GM12874 (cell line): Measurements from ENCODE around the gene PNLIPRP1.

ENCODE experiments used
- TF ChIP-seq, protein P1 (sequence below): IDR thresholded peaks from 2 replicates; pipeline ENCODE4 v1.5.1; 2011; ENCODE audit warnings: low read depth, mild to moderate bottlenecking, control low read depth, low read length, moderate library complexity; ENCODE audit not compliant: insufficient read depth

PNLIPRP1 gene

DNA sequence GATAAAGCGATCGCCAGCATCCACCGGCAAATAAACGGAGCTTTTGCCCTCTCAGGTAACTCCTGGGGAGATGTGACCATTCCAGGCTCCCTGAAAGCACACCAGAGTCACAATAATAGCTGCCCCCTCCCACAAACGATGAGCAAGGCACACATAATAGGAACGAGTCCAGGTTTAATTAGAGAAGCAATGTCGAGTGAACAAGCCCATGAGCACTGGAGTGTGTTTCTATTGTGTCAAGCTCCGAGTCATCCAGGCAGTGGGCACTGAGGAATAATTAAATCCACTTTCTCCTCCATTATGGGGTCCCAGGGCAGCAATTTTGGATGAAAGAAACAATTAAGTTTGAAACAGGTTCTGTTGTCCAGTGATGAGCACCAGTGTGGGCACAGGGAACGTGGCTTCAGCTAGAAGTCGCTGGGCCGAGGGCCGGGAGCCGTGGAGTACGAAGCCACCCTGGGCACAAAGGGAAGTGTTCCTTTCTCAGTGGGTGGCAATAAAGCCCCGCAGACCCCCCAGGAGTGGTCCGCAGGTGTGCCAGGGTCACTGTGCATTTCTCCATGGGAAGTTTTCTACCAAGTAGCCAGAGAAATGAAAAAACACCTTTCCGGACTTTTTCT is 41.9 kb downstream of the PNLIPRP1 start:
- TF ChIP-seq, protein P1, sequence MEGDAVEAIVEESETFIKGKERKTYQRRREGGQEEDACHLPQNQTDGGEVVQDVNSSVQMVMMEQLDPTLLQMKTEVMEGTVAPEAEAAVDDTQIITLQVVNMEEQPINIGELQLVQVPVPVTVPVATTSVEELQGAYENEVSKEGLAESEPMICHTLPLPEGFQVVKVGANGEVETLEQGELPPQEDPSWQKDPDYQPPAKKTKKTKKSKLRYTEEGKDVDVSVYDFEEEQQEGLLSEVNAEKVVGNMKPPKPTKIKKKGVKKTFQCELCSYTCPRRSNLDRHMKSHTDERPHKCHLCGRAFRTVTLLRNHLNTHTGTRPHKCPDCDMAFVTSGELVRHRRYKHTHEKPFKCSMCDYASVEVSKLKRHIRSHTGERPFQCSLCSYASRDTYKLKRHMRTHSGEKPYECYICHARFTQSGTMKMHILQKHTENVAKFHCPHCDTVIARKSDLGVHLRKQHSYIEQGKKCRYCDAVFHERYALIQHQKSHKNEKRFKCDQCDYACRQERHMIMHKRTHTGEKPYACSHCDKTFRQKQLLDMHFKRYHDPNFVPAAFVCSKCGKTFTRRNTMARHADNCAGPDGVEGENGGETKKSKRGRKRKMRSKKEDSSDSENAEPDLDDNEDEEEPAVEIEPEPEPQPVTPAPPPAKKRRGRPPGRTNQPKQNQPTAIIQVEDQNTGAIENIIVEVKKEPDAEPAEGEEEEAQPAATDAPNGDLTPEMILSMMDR, result no peak

DNA sequence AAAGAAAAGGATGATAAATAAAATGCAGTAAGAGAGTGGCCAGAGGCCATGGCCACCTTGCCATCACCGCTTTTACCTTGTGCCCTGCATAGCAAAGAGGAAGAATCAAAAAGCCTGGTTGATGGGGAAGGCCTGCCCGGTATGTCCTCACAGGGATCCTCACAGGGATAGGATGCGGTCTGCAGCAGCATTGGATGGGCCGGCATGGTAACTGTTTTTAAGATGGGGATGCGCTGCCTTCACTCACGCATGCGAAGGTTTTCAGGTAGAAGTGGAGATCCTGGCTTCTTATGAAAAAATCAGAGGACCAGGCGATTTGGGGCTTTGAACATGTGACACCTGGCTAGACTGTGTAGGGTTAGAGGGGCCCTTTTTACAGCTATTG is 42.4 kb downstream of the PNLIPRP1 start:
- TF ChIP-seq, protein P1, result no peak

DNA sequence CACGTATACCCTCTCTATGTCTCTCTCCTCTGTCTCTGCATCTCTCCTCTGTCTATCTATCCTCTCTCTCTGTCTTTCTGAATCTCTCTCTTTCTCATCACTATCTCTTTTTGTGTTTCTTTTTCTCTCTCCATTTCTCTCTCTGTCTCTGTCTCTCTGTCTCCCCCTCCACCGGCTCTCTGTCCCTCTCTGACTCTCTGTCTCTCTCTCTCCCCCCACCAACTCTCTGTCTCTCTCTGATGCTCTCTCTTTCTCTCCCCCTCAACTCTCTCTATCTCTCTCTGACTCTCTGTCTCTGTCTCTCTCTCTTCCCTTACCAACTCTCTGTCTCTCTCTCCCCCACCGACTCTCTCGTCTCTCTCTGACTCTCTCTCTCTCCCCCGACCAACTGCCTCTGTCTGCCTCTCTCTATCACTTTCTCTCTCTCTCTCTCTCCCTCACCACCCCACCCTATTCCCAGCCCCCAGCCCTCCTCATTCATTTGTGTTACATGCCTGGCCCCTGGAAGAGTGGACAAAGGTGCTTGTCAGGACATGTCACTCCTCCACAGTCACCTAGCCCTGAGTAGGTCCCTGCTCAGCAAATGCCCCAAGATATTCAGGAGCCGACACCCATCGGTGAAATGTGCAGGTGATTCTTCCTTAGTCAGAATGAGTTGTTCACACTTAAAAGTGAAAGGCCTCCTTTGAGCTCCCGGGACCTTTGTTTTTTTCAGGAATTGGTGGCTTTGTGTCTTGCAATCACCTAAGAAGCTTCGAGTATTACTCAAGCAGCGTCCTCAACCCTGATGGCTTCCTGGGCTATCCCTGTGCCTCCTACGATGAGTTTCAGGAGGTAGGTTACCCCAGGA is 43.6 kb downstream of the PNLIPRP1 start:
- TF ChIP-seq, protein P1, result no peak

DNA sequence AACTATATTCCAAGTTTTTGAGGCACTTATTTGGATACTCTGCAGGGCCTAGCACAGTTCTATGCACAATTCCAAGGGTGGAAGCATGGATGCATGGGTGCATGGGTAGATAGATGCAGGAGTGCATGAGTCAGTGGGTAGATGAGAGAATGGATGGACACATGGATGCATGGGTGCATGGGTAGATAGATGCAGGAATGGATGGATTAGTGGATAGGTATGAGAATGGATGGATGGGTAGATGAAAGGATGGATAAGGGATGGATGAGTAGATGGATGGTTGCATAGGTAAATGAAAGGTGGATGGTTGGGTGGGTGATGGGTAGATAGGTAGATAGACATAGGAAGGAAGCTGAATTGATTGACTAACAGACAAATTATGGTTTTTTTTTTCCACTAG is 45.6 kb downstream of the PNLIPRP1 start:
- TF ChIP-seq, protein P1, result no peak

DNA sequence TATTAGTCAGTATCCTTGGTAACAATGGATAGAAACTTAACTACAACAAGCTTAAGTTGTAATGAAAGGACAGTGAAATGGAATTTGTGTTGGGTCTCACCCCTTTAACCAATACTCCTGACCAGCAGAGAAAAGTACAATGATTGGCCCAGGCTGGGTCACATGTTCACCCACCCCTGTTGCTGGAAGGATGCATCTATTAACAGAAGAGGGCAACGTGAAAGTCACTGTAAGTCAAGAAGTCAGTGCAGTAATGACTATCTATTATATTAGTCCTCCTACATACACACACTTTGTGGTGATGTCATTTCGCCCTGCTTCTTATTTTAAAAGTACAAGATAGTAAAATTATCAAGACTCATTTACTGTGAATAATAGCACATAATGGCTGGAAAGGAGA is 46.2 kb downstream of the PNLIPRP1 start:
- TF ChIP-seq, protein P1, result no peak

DNA sequence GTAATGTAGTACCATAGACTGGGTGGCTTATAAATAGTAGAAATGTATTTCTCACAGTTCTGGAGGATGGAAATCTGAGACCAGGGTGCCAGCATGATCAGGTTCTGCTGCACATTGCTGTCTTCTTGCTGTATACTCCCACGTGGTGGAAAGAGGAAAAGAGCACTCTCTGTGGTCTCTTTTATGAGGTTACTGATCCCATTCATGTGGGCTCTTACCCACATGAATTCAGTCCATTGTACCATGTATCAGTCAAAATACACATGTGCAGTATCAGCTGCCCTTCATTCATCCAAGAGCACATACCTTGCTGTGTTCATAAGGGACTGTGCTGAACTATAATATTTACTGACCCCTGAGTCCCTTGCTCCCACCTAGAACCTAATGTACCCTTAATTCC is 47.1 kb downstream of the PNLIPRP1 start:
- TF ChIP-seq, protein P1, result no peak

DNA sequence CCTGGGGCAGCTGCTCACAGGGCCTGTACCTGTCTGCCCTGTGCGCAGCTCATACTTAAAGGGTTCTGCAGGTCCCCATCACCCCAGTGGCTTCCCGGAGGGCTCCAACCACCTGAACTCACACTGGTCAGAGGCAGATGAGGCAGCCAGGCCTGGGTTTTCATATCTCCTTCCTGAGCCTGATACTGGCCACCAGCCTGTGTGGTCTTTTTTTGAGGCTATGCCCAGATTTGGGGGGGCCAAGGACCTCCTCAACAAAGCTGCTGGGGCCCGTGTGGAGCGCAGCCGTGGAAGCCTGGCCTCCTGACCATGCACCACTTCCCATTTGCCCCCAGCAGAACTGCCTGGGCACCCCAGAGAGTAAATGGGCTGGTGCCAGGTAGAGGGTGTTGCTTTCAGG is 55.7 kb downstream of the PNLIPRP1 start:
- TF ChIP-seq, protein P1, result no peak
